GM12865 (cell line): ENCODE data around the gene MAP4K2.

Experiments used
- DNase-seq: peaks from one replicate; pipeline ENCODE4 v3.0.0; 2010; ENCODE audit warnings: low read depth
- H3K4me3 ChIP-seq: 2 replicates; pipeline ENCODE4 v1.5.1; 2011; ENCODE audit warnings: mild to moderate bottlenecking, low read depth, low read length, control low read depth
- CTCF ChIP-seq: IDR thresholded peaks from 2 replicates; pipeline ENCODE4 v1.5.1; 2011; ENCODE audit warnings: low read length, control low read depth, low read depth, inconsistent platforms; ENCODE audit not compliant: insufficient read depth; ENCODE audit errors: missing control alignments

Gene MAP4K2

GRCh38 chr11:64809781-64810241 lies 6.8 kb upstream of the MAP4K2 start:
- DNase-seq: peak; percentile 31
- TF ChIP-seq CTCF: no peak
- H3K4me3 ChIP-seq: peak overlapping the region; percentile 87

- no peak for TF ChIP-seq CTCF
- DNase-seq: no peak
- H3K4me3 ChIP-seq: no peak overlapping the region
Observed at GRCh38 chr11:64805481-64805880, 2.5 kb upstream of the MAP4K2 start.

- H3K4me3 ChIP-seq: peak overlapping the region; percentile 90
- TF ChIP-seq CTCF: no peak
- no peak for DNase-seq
Observed at GRCh38 chr11:64804346-64805210, 1.6 kb upstream of the MAP4K2 start.

- no peak for DNase-seq
- TF ChIP-seq CTCF: no peak
- peak overlapping the region; percentile 90 for H3K4me3 ChIP-seq
Observed at GRCh38 chr11:64803846-64804345, 882 bp upstream of the MAP4K2 start.

GRCh38 chr11:64802370-64803157 lies 450 bp downstream of the MAP4K2 start:
- DNase-seq: peak; percentile 65
- H3K4me3 ChIP-seq: peak overlapping the region; percentile 89
- no peak for TF ChIP-seq CTCF

- DNase-seq: no peak
- no peak for TF ChIP-seq CTCF
- peak overlapping the region; percentile 89 for H3K4me3 ChIP-seq
Observed at GRCh38 chr11:64801561-64802369, 1.2 kb downstream of the MAP4K2 start.
